HTR-8/SVneo (cell line): ENCODE results near the gene COL4A5.

Experiments
- DNase-seq: peaks from one replicate; pipeline ENCODE4 v3.0.0; 2011; ENCODE audit warnings: low spot score, mixed read lengths; ENCODE audit not compliant: insufficient read length
- FAIRE-seq: peaks from 2 replicates; lab custom pipeline; 2011; peaks lifted over from hg19 to GRCh38; lab: Jason Lieb, UNC

COL4A5 gene

DNA sequence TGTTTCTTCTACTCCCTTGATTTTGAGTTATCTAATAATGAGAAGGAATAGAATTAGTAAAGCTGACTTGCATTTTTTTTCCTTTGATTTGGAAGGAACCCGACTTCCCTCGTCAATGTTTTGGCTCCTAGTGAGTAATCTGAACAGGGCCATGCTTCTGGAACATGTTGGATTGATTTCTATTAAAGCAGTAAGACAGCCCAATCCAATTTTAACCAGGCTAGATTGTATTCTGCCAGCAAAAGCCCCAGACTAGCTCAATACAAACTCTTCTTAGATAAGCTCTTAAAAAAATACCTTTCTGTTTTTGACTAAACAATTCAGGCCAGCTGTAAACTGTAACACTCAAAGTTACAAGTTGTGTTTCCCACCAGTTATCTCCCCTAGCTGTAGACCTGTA lies 170.5 kb downstream of the COL4A5 start:
- DNase-seq (no peak), FAIRE-seq (no peak)

DNA sequence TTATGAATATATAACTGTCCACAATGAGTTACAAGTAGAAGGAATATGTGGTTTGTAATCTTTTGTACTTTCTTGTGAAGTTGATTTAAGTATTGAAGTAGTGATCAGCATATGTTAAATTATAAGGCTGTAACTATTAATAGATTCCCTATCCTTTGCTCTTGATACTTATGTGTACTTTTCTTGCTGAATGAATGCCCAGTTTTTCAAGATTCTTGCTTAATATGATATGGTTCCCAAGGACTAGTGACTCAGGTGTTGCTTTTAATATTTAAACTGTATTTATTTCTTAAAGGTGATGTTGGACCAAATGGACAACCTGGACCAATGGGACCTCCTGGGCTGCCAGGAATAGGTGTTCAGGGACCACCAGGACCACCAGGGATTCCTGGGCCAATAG lies 175.0 kb downstream of the COL4A5 start:
- no peak for DNase-seq
- FAIRE-seq = no peak

- no peak for FAIRE-seq
- no peak for DNase-seq
Measured at GRCh38 chrX:108640817-108641216, 201.2 kb downstream of the COL4A5 start.

DNA sequence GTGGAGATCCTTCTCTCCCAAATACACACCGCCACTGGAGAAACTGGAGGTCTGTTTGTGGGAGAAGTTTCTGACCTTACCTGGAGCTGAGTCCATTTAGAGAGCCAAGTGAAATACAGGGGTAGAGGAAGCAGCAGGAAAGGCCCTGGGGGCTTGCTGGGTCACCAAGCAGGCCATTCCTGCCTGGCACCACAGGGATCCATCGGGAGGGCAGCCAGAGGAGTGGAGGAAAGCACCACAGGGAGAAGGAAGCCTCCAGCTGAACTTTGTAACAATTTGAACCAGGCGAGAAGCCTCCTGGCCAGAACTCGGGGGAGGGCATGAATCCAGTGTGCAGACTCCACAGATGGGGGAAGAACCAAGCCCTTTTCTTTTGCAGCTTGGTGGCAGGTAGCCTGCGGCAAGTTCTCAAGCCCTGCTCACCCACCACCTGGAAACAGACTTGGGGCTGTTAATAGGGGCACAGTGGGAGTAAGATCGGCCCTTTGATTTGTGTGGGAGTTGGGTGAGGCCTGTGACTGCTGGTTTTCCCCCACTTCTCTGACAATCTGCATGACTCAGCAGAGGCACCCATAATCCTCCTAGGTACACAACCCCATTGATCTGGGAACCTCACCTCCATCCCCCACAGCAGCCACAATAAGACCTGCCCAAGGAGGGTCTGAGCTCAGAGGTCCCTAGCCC lies 202.1 kb downstream of the COL4A5 start:
- no peak for DNase-seq
- no peak for FAIRE-seq

GRCh38 chrX:108642273-108642628 lies 202.6 kb downstream of the COL4A5 start:
- FAIRE-seq = no peak
- DNase-seq = no peak

DNA sequence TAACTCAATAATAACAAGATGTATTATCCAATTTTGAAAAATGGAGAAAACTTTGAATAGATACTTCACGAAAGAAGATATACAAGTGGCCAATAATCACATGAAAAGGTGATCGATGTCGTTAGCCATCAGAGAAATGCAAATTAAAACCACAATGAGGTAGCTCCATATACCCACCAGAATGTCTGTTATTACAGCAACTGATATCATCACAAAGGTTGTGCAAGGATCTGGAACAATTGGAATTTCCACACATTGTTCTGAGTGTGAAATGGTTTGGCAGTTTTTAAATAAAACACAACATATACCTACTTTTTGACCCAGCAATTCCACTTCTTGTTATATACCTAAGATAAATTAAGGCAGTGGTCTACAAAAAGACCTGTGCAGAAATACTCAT lies 225.1 kb downstream of the COL4A5 start:
- DNase-seq (no peak), FAIRE-seq (no peak)

DNA sequence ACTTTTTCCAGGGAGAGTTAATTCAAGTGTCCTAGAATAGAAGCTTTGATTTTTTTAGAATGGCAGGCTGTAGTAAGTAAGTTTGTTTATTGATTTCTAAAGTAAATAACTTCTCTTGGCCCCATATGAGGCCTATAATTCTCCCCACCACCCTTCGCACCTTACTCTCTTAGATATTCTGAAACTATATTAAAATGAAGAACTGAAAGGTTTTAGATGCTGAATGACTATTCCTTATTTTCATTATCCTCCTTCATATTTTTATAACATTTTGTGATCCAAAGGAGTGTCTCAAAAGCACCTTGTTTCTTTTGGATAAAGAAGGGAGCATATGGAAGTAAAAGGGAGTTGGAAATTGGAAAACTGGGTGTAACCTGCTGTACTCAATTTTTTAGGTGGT lies 226.5 kb downstream of the COL4A5 start:
- no peak for FAIRE-seq
- no peak for DNase-seq

- DNase-seq (no peak), FAIRE-seq (no peak)
Measured at GRCh38 chrX:108671526-108671925, 231.9 kb downstream of the COL4A5 start.

DNA sequence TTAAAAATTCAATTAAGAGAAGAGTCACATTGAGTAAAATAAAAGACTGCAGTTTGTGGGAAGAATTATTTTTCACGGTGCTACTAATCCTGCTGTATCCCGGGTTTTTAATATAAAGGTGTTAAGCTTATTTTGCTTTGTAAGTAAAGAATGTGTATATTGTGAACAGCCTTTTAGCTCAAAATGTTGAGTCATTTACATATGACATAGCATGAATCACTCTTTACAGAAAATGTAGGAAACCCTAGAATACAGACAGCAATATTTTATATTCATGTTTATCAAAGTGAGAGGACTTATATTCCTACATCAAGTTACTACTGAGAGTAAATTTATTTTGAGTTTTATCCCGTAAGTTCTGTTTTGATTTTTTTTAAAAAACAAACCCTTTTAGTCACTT lies 257.1 kb downstream of the COL4A5 start:
- DNase-seq = no peak
- FAIRE-seq = no peak

- DNase-seq = peak; percentile 0
- FAIRE-seq = no peak
Measured at GRCh38 chrX:108699368-108699767, 259.7 kb downstream of the COL4A5 start.

DNA sequence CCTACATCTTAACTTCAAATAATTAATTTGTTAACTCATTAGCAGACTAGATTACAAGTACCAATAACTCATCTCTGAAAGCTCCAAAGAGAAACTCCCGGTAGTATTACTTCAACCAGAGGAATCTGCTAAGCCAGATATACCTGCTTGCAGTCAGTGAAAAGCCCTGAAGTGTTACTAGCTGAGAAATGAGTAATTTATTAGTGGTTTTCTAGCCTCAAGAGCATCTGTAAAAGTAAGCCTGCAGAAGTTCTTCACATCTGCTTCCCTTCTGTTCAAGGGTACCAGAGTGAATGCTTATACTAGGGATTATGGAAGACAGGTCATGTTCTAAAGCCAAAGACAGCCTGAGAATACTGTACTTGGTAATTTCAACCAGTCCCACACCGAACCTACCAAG lies 262.0 kb downstream of the COL4A5 start:
- FAIRE-seq (no peak), DNase-seq (no peak)

DNA sequence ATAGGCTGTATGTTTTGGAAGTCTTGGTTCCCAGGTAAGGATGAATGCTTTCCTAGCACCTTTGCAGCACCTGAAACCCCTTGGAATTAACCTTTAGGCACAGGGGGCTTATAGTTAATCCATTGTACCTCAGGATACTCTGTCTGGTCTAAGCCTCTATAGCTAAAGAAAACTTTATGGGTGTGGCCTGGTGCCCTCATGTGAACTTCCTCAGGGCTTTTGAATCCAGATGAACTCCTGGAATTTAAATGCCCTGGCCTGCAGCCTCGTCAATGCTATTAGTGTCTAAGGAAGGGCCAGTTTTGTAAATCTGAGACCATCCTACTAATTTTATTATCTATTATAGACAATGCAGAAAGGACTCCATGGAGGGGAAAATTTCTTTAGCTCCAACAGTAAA lies 262.9 kb downstream of the COL4A5 start:
- FAIRE-seq (no peak), DNase-seq (no peak)

GRCh38 chrX:108704839-108705238 lies 265.2 kb downstream of the COL4A5 start:
- DNase-seq (no peak), FAIRE-seq (no peak)

GRCh38 chrX:108712886-108713285 lies 273.2 kb downstream of the COL4A5 start:
- FAIRE-seq = no peak
- no peak for DNase-seq

GRCh38 chrX:108722561-108722960 lies 282.9 kb downstream of the COL4A5 start:
- no peak for DNase-seq
- no peak for FAIRE-seq

DNA sequence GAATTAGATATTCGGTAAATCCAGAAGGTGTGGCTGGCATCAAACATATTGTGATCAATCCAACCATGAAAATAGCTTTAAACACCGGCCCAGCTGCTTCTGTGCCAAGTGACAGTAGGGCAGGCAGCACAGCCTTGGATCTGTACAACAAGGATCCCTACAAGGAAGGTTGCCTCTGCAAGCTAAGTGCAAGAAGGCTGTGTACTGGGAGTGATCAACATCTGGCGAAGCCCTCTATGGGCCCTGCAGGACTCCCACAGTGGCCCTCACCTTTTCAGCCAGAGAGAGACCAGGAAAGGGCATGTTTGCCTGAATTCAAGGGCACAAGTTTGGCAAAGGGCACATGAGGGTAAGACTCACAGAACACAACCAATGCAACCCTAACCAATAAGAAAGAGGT lies 287.1 kb downstream of the COL4A5 start:
- no peak for DNase-seq
- FAIRE-seq = no peak

GRCh38 chrX:108731153-108731552 lies 291.5 kb downstream of the COL4A5 start:
- DNase-seq = no peak
- no peak for FAIRE-seq

- DNase-seq = no peak
- FAIRE-seq = no peak
Measured at GRCh38 chrX:108732630-108733321, 293.1 kb downstream of the COL4A5 start.

- no peak for DNase-seq
- FAIRE-seq = no peak
Measured at GRCh38 chrX:108734426-108734825, 294.8 kb downstream of the COL4A5 start.

GRCh38 chrX:108735091-108735678 lies 295.5 kb downstream of the COL4A5 start:
- DNase-seq (no peak), FAIRE-seq (no peak)

DNA sequence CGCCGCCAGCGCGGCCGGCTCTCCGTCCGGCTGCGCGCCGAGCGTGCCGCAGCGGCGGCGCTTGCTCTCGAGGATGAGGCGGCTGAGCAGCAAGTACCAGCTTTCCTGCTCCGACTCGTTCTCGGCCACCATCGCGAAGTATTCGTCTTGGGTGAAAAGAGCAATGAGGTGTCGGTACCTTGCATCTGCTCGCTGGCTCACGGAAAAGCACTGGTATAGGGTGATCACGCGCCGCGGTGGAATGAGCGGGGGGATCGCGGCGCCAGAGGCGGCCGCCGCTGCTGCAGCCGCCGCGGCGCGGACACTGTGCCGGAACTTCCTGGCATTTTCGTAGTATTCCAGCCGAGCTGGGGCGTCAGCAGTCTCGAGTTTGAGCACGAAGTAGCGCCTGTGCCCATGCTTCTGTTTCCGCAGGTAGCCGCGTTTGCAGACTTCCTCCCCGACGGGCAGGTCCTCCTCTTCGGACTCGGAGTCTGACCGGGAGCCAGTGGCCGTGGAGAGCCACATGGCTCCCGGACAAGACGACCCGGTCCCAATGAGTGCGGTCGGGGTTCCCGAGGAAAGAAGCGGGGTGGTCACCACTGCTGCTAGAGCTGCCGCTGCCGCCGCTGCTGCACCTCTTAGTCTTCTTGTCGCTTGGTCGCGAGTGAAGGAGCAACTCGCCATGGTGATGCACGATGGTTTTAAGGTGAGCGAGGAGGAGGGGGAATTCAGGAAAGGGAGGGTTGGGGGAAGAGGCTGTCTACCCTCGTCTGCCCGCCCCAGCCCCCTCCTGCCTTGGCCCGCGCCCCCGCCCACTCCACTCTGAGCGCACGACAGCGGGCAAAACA lies 296.3 kb downstream of the COL4A5 start:
- FAIRE-seq (no peak), DNase-seq (no peak)
